ENCODE measurements around the gene ZNF524. TPM values are rescaled to one million over a fixed set of nuclear protein-coding genes. Genes with fewer than 3 reads are reported as not detected.

The ZNF524 gene
- total RNA-seq, 4 donors from 2014 or later: 23.1 to 35.0 (median 27.0) TPM

DNA sequence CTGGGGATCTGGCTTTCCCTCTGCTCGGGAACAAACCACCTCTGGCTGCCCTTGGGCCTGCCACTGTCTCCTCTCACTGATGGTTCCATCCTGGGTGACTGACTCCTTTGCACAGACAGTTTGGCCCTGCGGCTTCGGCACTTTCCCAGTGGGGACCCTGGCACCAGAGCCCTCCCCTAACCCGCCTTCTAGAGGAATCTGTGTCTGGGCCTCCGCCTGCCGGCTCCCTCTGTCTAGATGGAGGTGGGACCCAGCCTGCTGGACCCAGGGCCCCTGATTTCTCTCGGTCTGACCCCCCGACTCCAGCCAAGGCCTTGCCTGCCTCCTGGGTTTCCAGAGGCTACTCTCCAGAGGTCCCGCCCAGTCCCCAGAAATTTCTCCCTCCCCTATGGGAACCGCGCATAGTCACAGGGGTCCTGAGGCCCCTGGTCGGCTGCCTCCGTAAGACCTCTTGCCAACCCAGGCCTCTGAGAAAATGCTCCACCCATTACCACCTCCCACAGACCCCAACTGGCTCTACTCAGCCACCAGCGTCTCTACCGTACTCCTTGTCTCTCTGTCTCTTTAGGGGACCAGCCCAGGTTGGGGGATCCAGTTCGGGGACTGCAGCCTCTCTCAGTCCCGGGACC is 50.6 kb downstream of the ZNF524 start:
- peaks cover 0 to 47% (median 17%) of the 10 kb centered on the region in 4 donors for H3K4me1 ChIP-seq
- WGBS, 2 donors: 89 to 91% methylated on average over 11 to 17 of the region's 17 CpGs

DNA sequence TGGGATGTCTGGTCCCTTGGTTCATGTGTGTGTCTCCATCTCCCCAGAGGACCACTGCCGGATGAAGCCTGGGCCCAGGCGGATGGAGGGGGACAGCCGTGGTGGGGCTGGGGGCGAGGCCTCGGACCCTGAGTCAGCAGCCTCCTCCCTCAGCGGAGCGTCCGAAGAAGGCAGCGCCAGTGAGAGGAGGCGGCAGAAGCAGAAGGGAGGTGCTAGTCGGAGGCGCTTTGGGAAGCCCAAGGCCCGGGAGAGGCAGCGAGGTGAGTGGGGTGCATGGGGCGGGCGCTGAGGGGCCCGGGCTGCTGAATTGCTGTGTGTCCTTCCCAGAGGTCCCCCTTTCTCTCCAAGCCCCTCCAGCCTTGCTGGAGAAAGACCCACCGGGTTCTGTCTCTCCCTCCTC is 51.1 kb downstream of the ZNF524 start:
- TF ChIP-seq EP300 (IDR thresholded peaks at IDR 0.05) (no peak), POLR2A (IDR thresholded peaks at IDR 0.05) (no peak)
- H3K9me3 ChIP-seq: no peaks in the 10 kb centered on the region
- peaks cover 0 to 25% (median 0%) of the 10 kb centered on the region in 3 donors for H3K36me3 ChIP-seq
- WGBS, 2 donors: 84 to 87% methylated on average over 18 of the region's 18 CpGs
- no peaks in the 10 kb centered on the region for H3K27me3 ChIP-seq
- no peak overlapping the region for H3K4me3 ChIP-seq
- H3K27ac ChIP-seq: no peak overlapping the region
- DNase-seq (ENCODE audit: low spot score in 2 of 2): no peak
- H3K4me1 ChIP-seq: peaks cover 0 to 52% (median 22%) of the 10 kb centered on the region in 4 donors

More for the DNA sequence above, 50.6 kb downstream of the ZNF524 start:
- no peak overlapping the region for H3K4me3 ChIP-seq
- no peaks in the 10 kb centered on the region for H3K27me3 ChIP-seq
- no peak for DNase-seq (ENCODE audit: low spot score in 2 of 2)
- no peak overlapping the region for H3K27ac ChIP-seq
- peaks cover 0 to 29% (median 0%) of the 10 kb centered on the region in 3 donors for H3K36me3 ChIP-seq
- TF ChIP-seq, protein P1, sequence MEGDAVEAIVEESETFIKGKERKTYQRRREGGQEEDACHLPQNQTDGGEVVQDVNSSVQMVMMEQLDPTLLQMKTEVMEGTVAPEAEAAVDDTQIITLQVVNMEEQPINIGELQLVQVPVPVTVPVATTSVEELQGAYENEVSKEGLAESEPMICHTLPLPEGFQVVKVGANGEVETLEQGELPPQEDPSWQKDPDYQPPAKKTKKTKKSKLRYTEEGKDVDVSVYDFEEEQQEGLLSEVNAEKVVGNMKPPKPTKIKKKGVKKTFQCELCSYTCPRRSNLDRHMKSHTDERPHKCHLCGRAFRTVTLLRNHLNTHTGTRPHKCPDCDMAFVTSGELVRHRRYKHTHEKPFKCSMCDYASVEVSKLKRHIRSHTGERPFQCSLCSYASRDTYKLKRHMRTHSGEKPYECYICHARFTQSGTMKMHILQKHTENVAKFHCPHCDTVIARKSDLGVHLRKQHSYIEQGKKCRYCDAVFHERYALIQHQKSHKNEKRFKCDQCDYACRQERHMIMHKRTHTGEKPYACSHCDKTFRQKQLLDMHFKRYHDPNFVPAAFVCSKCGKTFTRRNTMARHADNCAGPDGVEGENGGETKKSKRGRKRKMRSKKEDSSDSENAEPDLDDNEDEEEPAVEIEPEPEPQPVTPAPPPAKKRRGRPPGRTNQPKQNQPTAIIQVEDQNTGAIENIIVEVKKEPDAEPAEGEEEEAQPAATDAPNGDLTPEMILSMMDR (IDR thresholded peaks at IDR 0.05): no peak
- no peak for TF ChIP-seq POLR2A (IDR thresholded peaks at IDR 0.05)
- no peak for TF ChIP-seq EP300 (IDR thresholded peaks at IDR 0.05)
- no peaks in the 10 kb centered on the region for H3K9me3 ChIP-seq

GRCh38 chr19:55652311-55653128 is 52.4 kb downstream of the ZNF524 start:
- H3K4me1 ChIP-seq: peaks cover 0 to 54% (median 27%) of the 10 kb centered on the region in 4 donors
- TF ChIP-seq POLR2A (IDR thresholded peaks at IDR 0.05) (no peak), EP300 (IDR thresholded peaks at IDR 0.05) (no peak)
- TF ChIP-seq, protein P1 (IDR thresholded peaks at IDR 0.05): no peak
- WGBS, 2 donors: 71 to 73% methylated on average over 54 to 71 of the region's 71 CpGs
- no peak overlapping the region for H3K4me3 ChIP-seq
- H3K36me3 ChIP-seq: peaks cover 0 to 25% (median 0%) of the 10 kb centered on the region in 3 donors
- H3K27ac ChIP-seq: peak overlapping the region; percentile 94 to 99 (median 99)
- DNase-seq (ENCODE audit: low spot score in 2 of 2): no peak
- no peaks in the 10 kb centered on the region for H3K9me3 ChIP-seq
- H3K27me3 ChIP-seq: no peaks in the 10 kb centered on the region

Other genes with a start within 250 kb of the ZNF524 start
- gene COX6B2, start 245.6 kb upstream of the ZNF524 start, total RNA-seq: not detected
- not detected for gene GARIN5B, start 237.0 kb upstream of the ZNF524 start, total RNA-seq
- gene IL11, start 229.8 kb upstream of the ZNF524 start, total RNA-seq: under 1 TPM in 1 of 4 donors, not detected in 3; 0.21 TPM
- 1 to 10 TPM in 1 of 4 donors, not detected in 3; 2.7 TPM for gene TMEM190, start 223.5 kb upstream of the ZNF524 start, total RNA-seq
- gene TMEM238, start 216.0 kb upstream of the ZNF524 start, total RNA-seq: 1 to 10 TPM in 2 of 4 donors, under 1 TPM in 2; 0.63 to 7.5 (median 2.6) TPM
- 100 to 1,000 TPM; 266 to 574 (median 354) TPM for gene RPL28, start 214.4 kb upstream of the ZNF524 start, total RNA-seq
- gene UBE2S, start 192.5 kb upstream of the ZNF524 start, total RNA-seq: 10 to 100 TPM in 2 of 4 donors, 1 to 10 TPM in 2; 8.0 to 16.2 (median 9.9) TPM
- gene SHISA7, start 157.0 kb upstream of the ZNF524 start, total RNA-seq: 1 to 10 TPM in 3 of 4 donors, under 1 TPM in 1; 0.42 to 4.1 (median 2.0) TPM
- 10 to 100 TPM; 38.0 to 80.4 (median 65.9) TPM for gene ISOC2, start 138.6 kb upstream of the ZNF524 start, total RNA-seq
- gene C19orf85, start 135.5 kb upstream of the ZNF524 start, total RNA-seq: not detected
- 10 to 100 TPM in 1 of 4 donors, 1 to 10 TPM in 3; 3.5 to 16.8 (median 4.0) TPM for gene ZNF628, start 123.7 kb upstream of the ZNF524 start, total RNA-seq
- gene NAT14, start 115.1 kb upstream of the ZNF524 start, total RNA-seq: 1 to 10 TPM; 3.1 to 8.0 (median 4.3) TPM
- 10 to 100 TPM in 1 of 4 donors, 1 to 10 TPM in 3; 3.9 to 14.5 (median 7.2) TPM for gene SSC5D, start 111.9 kb upstream of the ZNF524 start, total RNA-seq
- gene SBK2, start 63.2 kb upstream of the ZNF524 start, total RNA-seq: not detected
- under 1 TPM in 1 of 4 donors, not detected in 3; 0.59 TPM for gene SBK3, start 54.7 kb upstream of the ZNF524 start, total RNA-seq
- gene ZNF579, start 19.4 kb upstream of the ZNF524 start, total RNA-seq: 1 to 10 TPM; 2.0 to 5.3 (median 4.2) TPM
- 10 to 100 TPM in 1 of 4 donors, 1 to 10 TPM in 3; 4.8 to 11.7 (median 7.9) TPM for gene FIZ1, start 771 bp upstream of the ZNF524 start, total RNA-seq
- 10 to 100 TPM in 3 of 4 donors, 1 to 10 TPM in 1; 8.8 to 15.0 (median 12.7) TPM for gene ZNF865, start 5.4 kb downstream of the ZNF524 start, total RNA-seq
- gene ZNF784, start 24.3 kb downstream of the ZNF524 start, total RNA-seq: 1 to 10 TPM; 1.5 to 6.9 (median 1.9) TPM
- gene ZNF580, start 40.7 kb downstream of the ZNF524 start, total RNA-seq: 10 to 100 TPM; 24.1 to 67.5 (median 35.0) TPM
- gene ZNF581, start 43.4 kb downstream of the ZNF524 start, total RNA-seq: 10 to 100 TPM in 2 of 4 donors, 1 to 10 TPM in 2; 5.7 to 19.4 (median 8.8) TPM
- gene CCDC106, start 47.9 kb downstream of the ZNF524 start, total RNA-seq: 10 to 100 TPM; 14.5 to 39.6 (median 16.1) TPM
- 100 to 1,000 TPM; 115 to 242 (median 141) TPM for gene U2AF2, start 54.7 kb downstream of the ZNF524 start, total RNA-seq
- gene EPN1, start 74.9 kb downstream of the ZNF524 start, total RNA-seq: 100 to 1,000 TPM in 3 of 4 donors, 10 to 100 TPM in 1; 92.0 to 164 (median 118) TPM
- not detected for gene NLRP9, start 138.1 kb downstream of the ZNF524 start, total RNA-seq
- 1 to 10 TPM in 1 of 4 donors, not detected in 3; 1.2 TPM for gene RFPL4A, start 158.8 kb downstream of the ZNF524 start, total RNA-seq
- not detected for gene RFPL4AL1, start 168.8 kb downstream of the ZNF524 start, total RNA-seq
- gene NLRP11, start 231.7 kb downstream of the ZNF524 start, total RNA-seq: not detected
- not detected for gene NLRP4, start 236.3 kb downstream of the ZNF524 start, total RNA-seq

Measured in tibial nerve (tissue), 4 donors.